Upper lobe of right lung (tissue), 1 donor: ENCODE measurements around the gene ADAMTSL5. TPM values are rescaled to one million over a fixed set of nuclear protein-coding genes. Genes with fewer than 3 reads are reported as not detected.

Experiments
- ATAC-seq: fragments of 200-7000 bp; cut with Tn5 transposase; one replicate; pipeline ENCODE4 v1.9.1; 2020; ENCODE audit warnings: mild to moderate bottlenecking, moderate library complexity
- DNase-seq: peaks from one replicate; pipeline ENCODE4 v3.0.0-alpha.2; 2020
- H3K27ac ChIP-seq: fragments of 200-600 bp; one replicate; pipeline ENCODE4 v1.8.0; 2022
- H3K27me3 ChIP-seq: fragments of 200-600 bp; one replicate; pipeline ENCODE4 v1.8.0; 2022; ENCODE audit warnings: mild to moderate bottlenecking
- H3K36me3 ChIP-seq: fragments of 200-600 bp; one replicate; pipeline ENCODE4 v1.8.0; 2022
- H3K4me1 ChIP-seq: fragments of 200-600 bp; one replicate; pipeline ENCODE4 v1.8.0; 2022
- H3K4me3 ChIP-seq: fragments of 200-600 bp; one replicate; pipeline ENCODE4 v1.8.0; 2022; ENCODE audit warnings: mild to moderate bottlenecking
- H3K9me3 ChIP-seq: fragments of 200-600 bp; one replicate; pipeline ENCODE4 v1.8.0; 2022
- CTCF ChIP-seq: fragments of 200-600 bp; IDR thresholded peaks from one replicate; pipeline ENCODE4 v1.8.0; 2022; ENCODE audit warnings: antibody characterized with exemption
- intact Hi-C: fragments of 100-400 bp; cut with DNase I; formaldehyde crosslinking; loops from one replicate; pipeline ENCODE4 v1.11.0; 2022
- total RNA-seq: library from RNA; stranded (reverse); fragmentation: NEBNext Ultra II Directional; extraction: Animal tissue kit (Norgen Biotek cat#: 25700); gene quantifications from one replicate; pipeline ENCODE4 v1.2.1, GENCODE V29; 2021
- donor health status: DM: no; HTN: yes; CAD: no; lungs with severe emphysema.

Gene ADAMTSL5
- total RNA-seq, 1 donor from 2014 or later: 4.8 TPM

GRCh38 chr19:1507763-1508506, 4.9 kb downstream of the ADAMTSL5 start:
- H3K36me3 ChIP-seq: no peaks in the 10 kb centered on the region
- H3K4me3 ChIP-seq: peak overlapping the region; percentile 54
- no peak for TF ChIP-seq CTCF
- H3K9me3 ChIP-seq: no peaks in the 10 kb centered on the region
- H3K4me1 ChIP-seq: peaks cover 7% of the 10 kb centered on the region
- peak overlapping the region; percentile 63 for H3K27ac ChIP-seq
- peak; percentile 93 for DNase-seq
- intact Hi-C loops: no loop called here
- H3K27me3 ChIP-seq: peaks cover 40% of the 10 kb centered on the region
- ATAC-seq: peak; percentile 90

GRCh38 chr19:1507192-1507660, 5.6 kb downstream of the ADAMTSL5 start:
- no peaks in the 10 kb centered on the region for H3K36me3 ChIP-seq
- DNase-seq: no peak
- H3K27ac ChIP-seq: no peak overlapping the region
- H3K4me3 ChIP-seq: no peak overlapping the region
- intact Hi-C loops: no loop called here
- TF ChIP-seq CTCF: no peak
- H3K9me3 ChIP-seq: no peaks in the 10 kb centered on the region
- peaks cover 7% of the 10 kb centered on the region for H3K4me1 ChIP-seq
- H3K27me3 ChIP-seq: peaks cover 42% of the 10 kb centered on the region
- no peak for ATAC-seq

DNA sequence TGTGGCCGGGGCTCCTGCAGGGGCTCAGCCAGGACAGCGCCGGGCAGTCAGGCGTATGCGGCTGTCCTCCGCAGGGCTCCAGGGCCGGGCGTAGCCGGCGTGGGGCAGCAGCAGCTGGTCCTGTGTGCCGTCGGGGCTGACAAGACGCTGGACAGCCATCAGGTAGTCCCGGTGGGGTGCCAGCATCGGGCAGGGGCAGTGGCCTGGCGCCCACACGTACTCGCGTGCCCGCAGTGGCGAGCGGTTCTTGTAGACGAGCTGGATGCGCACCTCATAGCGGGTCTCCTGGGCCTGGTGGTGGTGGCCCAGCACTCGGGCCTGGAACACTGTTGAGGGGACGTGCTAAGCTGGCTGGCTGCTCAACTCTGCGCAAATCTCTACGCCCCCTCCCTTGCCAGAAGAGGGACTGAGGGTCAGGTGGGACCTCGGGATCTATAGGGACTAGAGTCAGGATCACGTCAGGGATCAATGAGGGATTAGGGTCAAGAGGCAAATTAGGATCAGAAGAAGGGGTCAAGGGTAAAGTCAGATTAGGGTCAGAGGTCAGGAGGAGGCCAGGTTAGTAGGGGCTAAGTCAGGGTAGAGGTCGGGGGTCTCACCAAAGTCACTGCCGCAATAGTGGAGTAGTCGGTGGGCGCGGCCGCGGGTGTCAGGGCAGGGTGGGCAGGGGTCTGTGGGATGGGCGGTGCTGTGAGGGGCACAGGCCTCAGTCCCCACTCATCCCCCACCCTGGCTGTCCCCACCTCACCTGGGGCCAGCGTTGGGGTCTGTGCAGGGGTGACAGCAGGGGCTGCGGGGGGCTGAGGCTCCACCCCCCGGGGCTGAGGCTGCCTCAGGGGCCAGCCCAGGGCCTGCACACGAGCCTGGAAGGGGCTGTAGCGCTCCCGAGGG, 6.6 kb downstream of the ADAMTSL5 start:
- no peak for DNase-seq
- no peak for TF ChIP-seq CTCF
- Histone ChIP-seq H3K4me1 (peaks cover 7% of the 10 kb centered on the region), H3K4me3 (no peak overlapping the region), H3K36me3 (no peaks in the 10 kb centered on the region), H3K27ac (no peak overlapping the region), H3K27me3 (peaks cover 34% of the 10 kb centered on the region), H3K9me3 (no peaks in the 10 kb centered on the region)
- intact Hi-C loops: no loop called here
- ATAC-seq: no peak

- TF ChIP-seq CTCF: no peak
- H3K9me3 ChIP-seq: no peaks in the 10 kb centered on the region
- peaks cover 26% of the 10 kb centered on the region for H3K27me3 ChIP-seq
- no peaks in the 10 kb centered on the region for H3K36me3 ChIP-seq
- peaks cover 7% of the 10 kb centered on the region for H3K4me1 ChIP-seq
- ATAC-seq (no peak), DNase-seq (no peak)
- H3K4me3 ChIP-seq: no peak overlapping the region
- H3K27ac ChIP-seq: no peak overlapping the region
- intact Hi-C loops: no loop called here
Measured at GRCh38 chr19:1505012-1505411, 7.8 kb downstream of the ADAMTSL5 start.

DNA sequence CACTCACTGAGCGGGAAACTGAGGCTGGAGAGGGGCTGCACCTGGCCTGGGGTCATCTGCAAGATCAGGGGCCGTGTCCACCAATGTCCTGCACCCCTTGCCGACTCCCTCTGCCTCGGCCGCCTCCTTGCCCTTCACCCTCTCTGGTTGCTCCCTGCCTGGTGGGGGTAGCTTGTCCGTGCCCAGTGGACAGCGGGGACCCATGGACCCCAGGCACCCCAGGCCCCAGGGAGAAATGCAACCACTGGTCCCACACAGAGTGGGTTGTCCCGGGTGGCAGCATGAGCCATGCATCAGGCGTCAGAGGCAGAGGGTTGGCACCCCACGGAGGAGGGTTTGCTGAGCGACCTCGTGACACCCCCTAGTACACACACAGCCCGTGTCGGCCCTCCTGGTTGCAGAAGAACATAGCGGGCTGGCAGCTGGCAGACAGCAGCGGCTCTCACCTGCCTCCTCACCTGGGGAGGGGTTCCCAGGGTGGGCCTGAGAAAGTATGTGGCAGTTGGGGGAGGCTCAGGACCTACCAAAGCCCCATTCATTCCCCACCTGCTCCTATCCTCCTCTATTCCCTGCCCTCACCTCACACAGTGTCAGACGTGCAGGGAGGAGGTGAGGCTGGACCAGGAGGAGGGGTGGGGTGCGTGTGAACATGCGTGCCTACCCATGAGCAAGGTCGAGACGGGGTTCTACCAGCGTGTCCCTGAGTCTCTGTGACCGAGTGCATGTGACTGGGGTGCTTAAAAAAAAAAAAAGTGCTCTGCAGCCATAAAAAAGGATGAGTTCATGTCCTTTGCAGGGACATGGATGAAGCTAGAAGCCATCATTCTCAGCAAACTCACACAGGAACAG, 8.7 kb downstream of the ADAMTSL5 start:
- Histone ChIP-seq H3K27me3 (peaks cover 26% of the 10 kb centered on the region), H3K36me3 (no peaks in the 10 kb centered on the region), H3K9me3 (no peaks in the 10 kb centered on the region), H3K4me1 (peaks cover 7% of the 10 kb centered on the region), H3K27ac (no peak overlapping the region), H3K4me3 (no peak overlapping the region)
- intact Hi-C loops: no loop called here
- no peak for TF ChIP-seq CTCF
- DNase-seq (no peak), ATAC-seq (no peak)
